Activated naive CD8-positive, alpha-beta T cell treated with anti-CD3 and anti-CD28 coated beads, Interleukin-2, amount 50 U/mL, for 16 hours (primary cell): Measurements from ENCODE around the gene UBA52.
A peak's percentile ranks its signal among the peaks of the same experiment; 100 is the strongest.

Experiments
- DNase-seq: peaks from one replicate; pipeline ENCODE4 v3.0.0-alpha.2; 2020; ENCODE audit warnings: low read depth, low spot score

UBA52 gene

DNA sequence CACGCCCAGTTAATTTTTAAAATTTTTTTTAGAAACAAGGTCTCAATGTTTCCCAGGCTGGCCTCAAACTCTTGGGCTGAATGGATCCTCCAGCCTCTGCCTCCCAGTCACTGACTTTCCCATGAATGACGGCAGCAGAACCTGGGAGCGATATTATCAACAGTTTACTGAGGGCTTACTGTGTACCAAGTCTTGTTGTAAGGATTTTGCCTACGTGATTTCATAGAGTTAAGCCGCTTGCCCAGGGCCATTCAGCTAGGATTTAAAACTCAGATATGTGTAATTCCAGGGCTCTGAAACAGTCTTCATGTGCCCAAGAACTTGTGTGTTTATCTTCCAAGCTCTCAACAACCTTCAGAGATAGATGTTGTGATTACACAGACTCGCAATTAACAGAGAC lies 20.0 kb upstream of the UBA52 start:
- no peak for DNase-seq

DNA sequence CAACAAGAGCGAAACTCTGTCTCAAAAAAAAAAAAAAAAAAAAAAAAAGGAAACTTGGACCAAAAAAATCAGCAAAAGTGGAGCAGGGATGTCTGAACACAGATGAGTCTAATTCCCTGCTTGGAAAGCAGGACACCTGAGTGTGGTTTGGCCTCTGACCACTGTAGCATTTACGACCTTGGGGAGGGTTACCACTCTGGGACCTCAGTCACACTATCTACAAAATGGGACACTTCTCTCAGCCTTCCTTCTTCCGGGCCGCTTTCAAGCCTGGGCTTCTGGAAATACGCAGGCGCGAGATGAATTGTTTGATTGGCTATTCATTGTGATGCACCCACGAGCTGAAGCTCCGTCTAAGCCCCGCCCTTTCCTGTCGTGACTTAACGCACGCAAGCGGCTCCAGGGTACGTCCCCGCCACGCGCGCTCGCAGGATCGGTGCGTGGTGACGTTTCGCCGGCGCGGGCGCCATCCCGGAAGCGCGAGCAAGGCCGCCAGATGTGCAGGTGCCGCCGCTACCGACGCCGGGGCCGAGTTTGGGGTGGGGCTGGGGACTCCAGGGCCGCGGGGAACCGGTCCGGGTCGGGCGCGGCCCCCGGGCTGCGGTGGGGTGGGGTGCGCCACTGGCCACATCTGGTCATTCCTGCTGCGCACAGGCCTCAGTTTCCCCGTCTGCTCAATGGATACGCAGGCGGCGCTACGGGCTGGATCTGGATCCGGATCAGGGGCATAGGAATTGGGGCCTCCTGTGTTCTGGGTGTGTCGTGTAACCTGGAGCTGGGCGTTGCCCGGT lies 14.1 kb upstream of the UBA52 start, which contains the start of gene KXD1:
Gene KXD1, plus strand, starts transcription at position 460 of the 791 bp plus-strand sequence. CDS start 4,187 bp downstream, outside the sequence.
- peak; percentile 97 for DNase-seq

DNA sequence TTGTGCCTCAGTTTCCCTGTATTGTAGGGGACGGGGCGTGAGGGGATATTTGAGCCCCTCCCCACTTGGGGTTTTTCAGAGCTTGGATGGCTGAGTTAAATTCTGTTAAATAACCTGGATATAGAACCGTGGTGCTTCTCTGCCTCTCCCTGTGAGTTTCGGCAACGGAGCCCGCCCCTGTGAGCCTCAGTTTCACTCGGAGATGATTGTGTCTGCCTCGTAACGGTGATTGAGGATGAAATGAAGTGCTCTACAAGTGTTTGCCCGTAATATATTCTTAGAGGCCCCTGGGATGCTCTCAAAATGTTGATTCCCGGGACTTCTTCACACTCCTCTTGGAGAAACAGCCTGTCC lies 13.5 kb upstream of the UBA52 start:
- no peak for DNase-seq

DNA sequence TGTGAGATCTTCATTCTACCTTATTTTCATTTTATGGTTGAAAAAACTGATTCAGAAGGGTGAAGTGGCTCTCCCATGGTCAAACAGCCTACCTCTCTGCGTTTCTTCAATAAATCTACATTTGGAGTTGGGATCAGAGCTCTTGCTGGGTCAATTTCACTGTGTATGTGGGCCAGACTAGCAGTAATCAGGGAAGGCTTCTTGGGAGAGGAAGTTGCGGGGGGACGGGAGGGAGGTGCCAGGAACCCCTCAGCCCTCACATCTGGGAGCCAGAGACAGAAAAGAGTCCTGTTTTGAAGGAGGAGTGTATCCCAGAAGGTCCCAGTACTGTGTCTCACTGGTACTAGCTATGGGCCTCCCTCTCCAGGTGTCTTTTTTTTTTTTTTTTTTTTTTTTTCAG lies 13.1 kb upstream of the UBA52 start:
- DNase-seq, result no peak

DNA sequence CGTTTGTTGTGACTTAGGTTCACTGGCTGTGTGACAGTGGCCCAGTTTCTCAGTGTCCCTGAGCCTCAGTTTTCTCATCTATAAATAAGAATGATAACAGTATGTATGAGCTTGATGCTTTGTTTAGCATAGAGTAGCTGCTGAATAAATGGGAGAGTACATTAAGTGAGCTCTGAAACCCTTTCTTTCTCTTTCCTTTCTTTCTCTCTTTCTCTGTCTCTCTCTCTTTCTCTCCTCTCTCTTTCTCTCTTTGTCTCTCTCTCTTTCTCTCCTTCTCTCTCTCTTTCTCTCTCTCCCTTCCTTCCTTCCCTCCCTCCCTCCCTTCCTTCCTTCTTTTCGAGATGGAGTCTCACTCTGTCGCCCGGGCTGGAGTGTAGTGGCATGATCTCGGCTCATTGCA lies 12.0 kb upstream of the UBA52 start:
- no peak for DNase-seq

DNA sequence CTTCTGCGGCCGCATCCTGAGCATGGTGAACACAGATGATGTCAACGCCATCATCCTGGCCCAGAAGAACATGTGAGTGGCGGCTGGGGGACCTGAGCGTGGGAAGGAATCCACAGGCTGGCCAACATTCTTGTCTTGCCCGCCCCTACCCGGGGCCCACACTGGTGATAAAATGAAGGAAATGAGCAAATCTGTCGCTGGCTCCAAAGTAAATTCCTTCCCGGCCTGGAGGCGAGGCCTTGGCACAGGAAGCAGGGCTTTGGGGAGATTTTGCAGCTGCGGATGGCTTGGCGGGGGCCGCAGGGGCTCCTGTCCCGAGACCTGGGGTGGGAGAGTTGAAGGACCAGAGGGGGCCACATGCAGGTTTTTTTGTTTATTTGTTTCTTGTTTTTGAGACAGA lies 9.6 kb upstream of the UBA52 start:
- DNase-seq, result no peak

DNA sequence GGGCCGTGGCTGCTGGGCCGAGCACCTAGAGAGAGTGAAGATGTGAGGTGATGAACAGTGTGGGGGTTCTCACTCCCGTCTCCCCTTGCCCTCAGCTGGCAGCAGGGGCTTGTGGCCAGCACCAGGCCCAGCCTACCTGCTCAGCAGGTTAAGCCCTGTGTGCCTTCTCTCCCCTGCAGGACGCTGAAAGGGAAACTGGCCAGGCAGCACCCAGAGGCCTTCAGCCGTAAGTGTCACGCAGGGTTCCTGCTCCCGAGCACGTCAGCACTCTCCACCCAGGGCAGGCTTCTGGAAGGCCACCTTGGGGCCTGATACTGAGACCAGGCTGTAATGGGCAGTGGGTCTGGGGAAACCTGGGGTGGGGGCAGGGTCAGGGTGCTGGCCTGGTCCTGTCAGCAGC lies 4.7 kb upstream of the UBA52 start:
- DNase-seq, result no peak

DNA sequence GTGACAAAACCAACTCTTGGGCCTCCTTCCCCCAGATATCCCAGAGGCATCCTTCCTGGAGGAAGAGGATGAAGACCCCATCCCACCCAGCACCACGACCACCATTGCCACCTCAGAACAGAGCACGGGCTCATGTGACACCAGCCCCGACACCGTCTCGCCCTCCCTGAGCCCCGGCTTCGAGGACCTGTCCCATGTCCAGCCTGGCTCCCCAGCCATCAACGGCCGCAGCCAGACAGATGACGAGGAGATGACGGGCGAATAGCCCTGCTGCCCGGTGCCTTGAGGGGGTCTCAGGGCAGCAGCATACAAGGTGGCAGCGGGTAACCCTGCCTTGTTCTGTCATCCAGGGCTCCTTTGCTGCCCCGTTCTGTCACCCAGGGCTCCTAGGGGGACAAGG lies 3.3 kb upstream of the UBA52 start:
- no peak for DNase-seq

DNA sequence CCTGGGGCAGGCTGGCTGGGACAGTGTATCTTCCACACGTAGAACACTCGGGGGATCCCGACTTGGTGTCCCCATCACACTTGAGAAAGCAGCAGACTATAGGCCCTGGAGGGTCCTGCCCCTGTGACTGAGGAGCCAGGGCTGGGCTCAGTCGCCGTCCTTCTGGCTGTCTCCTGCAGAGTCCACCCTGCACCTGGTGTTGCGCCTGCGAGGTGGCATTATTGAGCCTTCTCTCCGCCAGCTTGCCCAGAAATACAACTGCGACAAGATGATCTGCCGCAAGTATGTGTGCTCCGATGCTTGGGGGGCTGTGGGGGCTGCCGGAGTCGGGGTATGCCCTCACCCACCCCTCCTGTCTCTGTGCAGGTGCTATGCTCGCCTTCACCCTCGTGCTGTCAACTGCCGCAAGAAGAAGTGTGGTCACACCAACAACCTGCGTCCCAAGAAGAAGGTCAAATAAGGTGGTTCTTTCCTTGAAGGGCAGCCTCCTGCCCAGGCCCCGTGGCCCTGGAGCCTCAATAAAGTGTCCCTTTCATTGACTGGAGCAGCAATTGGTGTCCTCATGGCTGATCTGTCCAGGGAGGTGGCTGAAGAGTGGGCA lies 3.1 kb downstream of the UBA52 start:
- DNase-seq, result no peak

DNA sequence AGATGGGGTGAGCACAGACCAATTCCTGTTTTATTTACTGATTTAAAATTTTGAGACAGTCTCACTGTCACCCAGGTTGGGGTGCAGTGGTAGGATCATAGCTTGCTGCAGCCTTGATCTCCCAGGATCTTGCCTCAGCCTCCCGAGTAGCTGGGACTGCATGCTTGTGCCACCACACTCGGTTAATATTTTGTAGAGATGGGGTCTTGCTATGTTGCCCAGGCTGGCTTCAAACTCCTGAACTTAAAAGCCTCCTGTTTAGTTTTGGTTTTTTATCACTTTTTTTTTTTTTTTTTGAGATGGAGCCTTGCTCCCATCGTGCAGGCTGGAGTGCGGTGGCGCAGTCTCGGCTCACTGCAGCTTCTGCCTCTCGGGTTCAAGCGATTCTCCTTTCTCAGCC lies 4.7 kb downstream of the UBA52 start:
- DNase-seq, result no peak

DNA sequence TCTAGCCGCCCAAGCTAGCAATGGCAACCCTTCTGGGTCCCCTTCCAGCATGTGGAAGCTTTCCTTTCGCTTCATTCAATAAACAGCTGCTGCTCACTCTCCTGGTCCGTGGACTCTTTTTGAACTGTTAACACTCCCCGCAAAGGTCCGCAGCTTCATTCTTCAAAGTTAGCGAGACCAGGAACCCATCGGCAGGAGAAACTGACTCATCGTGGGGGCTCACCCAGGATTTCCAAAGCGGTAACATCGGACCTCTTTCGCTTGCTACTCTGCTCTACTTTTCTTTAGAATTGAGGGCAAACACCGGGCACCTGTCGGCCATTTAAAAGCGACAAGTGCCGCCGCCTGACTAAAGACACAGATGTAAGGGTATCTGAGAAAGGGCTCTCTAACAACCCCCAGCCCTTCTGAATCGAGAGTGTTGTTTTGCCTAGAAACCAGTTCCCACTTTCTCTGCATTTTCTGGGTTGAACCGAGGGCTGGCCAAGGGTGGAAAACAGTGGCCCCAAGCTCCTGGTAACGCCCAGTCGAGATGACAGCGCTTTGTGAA lies 5.8 kb downstream of the UBA52 start:
- no peak for DNase-seq

DNA sequence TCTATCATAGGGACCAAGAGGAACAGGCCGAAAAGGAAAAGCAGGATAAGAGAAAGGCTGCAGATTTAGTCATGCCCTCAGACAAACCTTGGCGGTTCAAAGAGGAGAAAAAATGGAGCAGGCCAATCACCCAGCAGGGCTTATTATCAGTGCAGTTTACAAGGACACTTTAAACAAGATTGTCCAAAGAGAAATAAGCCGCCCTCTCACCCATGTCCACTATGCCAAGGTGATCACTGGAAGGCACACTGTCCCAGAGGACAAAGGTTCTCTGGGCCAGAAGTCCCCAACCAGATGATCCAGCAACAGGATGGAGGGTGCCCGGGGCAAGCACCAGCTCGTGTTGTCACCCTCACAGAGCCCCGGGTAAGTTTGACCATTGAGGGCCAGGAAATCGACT lies 8.7 kb downstream of the UBA52 start:
- DNase-seq, result no peak

DNA sequence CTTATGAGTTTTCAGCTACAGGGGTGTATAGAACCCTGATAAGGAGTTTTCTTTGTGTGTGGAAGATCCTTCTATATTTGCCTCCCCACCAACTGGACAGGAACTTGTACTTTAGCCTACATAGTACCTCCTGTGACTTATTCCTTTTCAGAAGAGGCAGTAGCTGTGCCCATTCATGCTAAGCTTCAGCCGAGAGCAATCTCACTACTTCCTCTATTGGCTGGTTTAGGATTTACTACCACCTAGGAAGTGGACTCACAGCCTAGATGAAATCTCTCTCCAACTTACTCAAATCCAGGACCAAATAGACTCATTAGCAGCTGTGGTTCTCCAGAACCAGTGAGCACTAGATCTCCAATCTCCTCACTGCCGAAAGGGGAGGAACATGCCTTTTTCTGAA lies 14.6 kb downstream of the UBA52 start:
- DNase-seq, result no peak

DNA sequence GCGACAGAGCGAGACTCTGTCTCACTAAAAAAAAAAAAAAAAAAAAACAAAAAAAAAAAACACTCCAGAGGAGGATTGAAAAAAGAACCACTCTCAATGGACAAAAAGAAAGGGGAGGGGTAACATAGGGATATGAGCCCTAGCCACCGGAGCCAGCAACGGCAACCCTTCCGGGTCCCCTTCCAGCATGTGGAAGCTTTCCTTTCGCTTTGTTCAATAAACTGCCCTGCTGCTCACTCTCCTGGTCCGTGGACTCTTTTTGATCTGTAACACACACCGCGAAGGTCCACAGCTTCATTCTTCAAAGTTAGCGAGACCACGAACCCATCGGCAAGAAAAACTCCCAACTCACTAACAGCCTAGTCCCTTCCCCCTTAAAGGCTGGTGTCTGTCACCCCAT lies 15.9 kb downstream of the UBA52 start:
- no peak for DNase-seq

DNA sequence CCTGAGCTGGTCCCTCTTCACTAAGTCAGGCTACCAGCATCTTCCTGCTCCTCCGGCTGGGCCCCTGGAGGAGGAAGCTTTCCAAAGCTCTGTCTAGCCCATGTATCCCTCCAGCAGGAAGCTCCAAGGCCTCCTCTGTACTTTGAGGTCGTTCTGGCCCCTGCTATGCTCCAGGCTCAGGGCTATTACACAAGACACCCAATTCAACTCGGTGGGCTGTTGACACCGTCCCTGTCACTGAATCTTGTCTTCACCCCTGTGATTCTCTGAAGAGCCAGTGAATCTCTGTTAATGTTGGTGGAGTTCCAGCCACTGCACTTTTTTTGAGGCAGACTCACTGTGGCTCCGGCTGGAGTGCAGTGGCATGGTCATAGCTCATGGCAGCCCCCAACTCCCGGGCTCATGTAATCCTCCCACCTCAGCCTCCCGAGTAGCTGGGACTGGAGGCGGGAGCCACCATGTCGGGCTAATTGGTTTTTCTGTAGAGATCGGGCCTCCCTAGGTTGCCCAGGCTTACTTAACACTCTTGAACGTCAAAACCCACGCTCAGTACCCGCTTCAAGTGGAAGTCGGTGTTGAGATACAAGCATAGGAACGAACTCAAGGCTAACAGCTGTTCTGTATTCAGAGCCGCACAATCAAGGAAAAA lies 16.4 kb downstream of the UBA52 start:
- no peak for DNase-seq

DNA sequence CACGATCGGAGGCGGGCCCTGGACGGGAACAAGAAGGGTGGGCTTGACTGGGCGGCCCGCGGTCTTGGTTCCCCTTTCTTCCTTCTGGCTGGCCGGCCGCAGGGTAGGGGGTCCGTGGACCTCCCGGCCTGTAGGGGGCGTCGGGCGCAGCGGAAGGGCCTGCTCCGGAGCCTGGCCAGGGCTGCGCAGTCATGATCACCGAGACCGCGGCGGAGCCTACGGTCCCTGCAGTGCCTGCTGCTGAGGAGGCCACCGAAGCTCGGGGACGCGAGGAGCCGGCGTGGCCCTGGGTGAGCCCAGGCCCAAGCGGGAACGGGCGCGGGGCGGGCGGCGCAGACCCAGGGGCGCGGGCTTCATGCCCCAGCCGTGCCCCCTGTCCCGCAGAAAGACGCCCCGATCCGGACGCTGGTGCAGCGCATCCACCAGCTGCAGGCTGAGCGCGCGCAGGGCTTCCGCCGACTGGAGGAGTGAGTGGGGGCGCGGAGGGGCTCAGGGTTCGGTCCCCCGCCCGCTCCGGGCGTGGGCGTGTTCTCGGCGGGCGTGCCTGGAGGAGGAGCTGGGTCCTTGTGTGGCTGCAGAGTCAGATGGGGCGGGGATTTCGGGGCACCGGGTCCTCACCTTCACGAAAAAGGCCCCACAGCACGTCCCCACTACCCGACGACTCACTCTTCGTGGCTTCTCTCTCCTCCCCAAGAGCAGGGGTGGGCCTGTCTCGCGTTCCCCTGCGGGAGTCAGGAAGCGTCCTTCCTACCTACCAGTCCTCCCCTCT lies 17.1 kb downstream of the UBA52 start, which contains the start of gene REX1BD:
Gene REX1BD, plus strand, starts transcription at position 188 of the 769 bp plus-strand sequence. Its CDS starts 4 bp downstream, at position 192.
- DNase-seq, result peak; percentile 71

DNA sequence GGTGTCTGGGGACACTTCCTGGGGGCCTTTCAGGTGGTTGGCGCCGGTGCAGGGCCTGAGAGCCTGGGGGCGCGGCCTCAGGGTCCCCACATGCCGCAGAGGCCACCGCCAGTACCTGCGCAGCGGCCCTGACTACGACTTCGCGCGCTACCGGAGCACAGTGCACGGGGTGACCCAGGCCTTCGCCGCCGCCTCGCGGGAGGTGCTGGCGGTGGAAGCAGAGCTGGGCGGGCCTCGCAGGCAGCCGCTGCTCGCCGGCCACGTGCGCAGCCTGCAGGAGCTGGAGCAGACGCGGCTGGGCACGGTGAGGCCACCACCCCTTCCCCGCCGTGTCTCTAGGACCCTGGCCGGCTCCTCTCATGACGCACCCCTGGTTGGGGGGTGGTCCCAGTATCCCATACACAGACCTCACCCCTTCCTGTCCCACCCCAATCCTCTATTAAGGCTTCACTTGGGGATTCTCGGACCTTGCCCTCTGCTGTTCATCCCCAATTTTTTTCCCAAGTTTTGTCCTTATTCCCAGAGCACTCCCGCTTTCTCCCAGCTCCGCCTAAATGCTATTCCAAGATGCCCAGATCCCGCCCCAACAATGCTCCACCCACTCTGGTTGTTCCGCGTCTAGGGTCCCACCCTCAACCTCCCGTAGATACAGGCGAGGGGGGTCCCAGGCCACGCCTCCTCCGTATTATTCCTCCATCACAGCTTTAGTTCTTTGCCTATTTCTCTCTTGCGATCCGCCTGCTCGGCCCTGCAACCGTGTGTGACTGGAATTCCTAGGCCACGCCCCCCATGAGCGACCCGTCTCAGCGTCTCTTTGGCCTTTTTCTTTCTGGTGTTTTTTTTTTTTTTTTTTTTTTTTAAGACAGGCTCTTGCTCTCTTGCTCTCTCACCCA lies 18.0 kb downstream of the UBA52 start:
- DNase-seq, result peak; percentile 48

DNA sequence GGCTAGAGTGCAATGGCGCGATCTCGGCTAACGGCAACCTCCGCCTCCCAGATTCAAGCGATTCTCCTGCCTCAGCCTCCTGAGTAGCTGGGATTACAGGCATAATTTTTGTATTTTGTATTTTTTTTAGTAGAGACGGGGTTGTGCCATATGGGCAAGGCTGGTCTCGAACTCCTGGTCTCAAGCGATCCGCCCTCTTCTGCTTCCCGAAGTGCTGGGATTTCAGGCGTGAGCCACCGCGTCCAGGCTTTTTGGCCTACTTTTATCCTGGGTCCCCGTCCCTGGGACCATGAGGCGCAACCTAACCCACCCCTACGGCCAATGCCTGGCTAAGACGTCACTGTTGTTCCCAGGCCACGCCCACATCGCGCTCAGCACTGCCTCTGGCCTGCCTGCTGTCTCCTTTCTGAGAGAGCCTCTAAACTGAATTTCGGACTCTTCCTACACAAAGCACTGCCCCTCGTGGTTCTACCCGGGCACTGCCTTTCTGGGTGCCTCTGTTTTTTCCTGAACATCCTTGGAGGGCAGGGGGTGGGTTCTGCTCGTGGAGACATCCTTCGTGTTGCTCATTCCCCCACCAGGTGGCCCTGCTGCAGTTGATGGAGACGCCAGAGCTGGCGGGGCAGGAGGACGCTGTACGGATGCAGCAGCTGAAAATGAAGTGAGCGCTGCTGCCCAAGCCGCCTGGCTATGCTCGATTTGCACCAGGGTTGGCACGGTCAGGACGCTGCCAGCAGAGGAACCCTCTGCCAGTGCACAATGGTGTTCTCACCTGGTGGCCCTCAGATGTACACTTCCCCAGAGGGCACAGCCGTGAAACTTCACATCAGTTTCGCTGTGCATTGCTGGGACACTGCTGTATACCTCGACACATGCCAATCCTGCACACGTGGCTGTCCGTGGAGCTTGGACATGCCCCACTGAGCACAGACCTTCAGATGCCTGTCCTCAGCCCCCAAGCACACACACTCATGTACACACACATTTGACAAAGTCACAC lies 18.9 kb downstream of the UBA52 start:
- no peak for DNase-seq

DNA sequence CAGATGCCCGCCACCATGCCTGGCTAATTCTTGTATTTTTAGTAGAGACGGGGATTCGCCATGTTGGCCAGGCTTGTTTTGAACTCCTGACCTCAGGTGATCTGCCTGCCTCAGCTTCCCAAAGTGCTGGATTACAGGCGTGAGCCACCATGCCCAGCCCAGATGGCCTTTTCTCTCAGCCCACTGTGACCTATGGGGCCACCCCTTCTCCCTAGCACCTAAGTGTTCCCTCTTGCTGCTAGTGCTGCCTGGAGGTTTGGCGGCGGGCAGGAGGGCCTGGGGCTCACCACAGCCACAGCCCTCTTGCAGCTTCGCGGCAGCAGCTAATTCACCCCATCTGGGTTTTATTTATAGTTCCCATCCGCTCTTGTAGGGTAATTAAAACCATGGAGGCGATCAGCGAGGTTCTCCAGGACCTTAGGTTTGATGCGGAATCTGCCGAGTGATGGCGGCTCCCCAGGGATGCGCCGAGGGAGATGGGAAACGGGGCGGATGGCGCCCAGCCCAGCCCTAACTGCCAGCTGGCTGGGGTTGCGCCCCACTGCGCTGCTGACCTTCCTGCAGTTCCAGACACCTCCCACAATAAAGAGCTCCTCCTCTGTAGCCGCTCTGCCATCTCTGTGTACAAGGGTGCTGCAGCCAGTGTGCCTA lies 20.2 kb downstream of the UBA52 start:
- no peak for DNase-seq
